ENCODE measurements around the gene OR52K1.

- no peak for TF ChIP-seq CTCF (IDR thresholded peaks at IDR 0.05; ENCODE audit: insufficient read depth, low read depth, low read length)
- TF ChIP-seq EZH2 (IDR thresholded peaks at IDR 0.05; ENCODE audit: insufficient read depth, low read length): no peak
These were observed 26.4 kb downstream of the OR52K1 start for GRCh38 chr11:4508886-4509285.

All from astrocyte (in vitro differentiated cells and primary cell).